NCI-H1694 treated with DMSO at 0.1 percent for 48 hours (cell line): ENCODE results near the gene MGST2.
"Not testable (repeated sequence)": the region's sequence is repeated elsewhere in the genome, so short reads cannot be mapped to it uniquely, and the experiment has no call there.

Source experiments
- DNase-seq: peaks from one replicate; lab custom pipeline; 2025; lab: John Stamatoyannopoulos, UW

MGST2 gene

DNA sequence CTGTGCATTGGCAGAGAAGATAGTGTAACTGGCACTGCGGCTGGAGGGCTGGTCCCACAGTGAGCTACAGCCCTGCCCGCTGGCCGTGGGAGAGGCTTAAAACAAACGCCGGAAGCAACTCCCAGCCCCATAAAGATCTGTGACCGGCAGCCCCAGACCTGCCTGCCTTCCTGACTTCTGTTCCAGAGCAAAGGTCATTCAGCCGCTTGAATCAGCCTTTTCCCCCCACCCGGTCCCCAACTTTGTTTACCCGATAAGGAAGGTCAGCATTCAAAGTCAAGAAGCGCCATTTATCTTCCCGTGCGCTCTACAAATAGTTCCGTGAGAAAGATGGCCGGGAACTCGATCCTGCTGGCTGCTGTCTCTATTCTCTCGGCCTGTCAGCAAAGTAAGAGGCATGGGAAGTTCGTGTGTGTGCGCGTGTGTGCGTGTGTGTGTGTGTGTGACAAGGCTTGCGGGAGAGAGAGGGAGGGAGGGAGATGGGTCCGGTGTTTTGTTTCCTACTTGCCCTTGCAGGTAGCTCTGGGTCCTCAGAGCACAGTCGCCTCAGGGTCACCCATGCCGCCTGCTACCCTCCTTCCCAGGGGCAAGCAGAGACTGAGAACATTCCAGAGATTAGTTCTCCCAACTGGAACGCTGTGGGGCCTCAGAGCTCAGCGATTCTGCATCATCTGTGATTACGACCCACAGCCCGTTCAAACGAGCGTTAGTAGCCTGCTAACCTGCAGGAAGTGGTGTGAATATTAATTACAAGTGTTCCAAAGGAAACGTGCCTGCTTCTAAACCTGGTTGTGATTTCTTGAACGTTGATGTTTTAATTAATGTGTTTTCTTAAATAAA lies at the start of gene MGST2:
Gene MGST2 (plus strand): TSS at position 130 of the 840 bp plus-strand sequence. CDS start 201 bp downstream, at position 331.
- no peak for DNase-seq

GRCh38 chr4:139617702-139618490 lies 47.7 kb upstream of the MGST2 start:
- no peak for DNase-seq

DNA sequence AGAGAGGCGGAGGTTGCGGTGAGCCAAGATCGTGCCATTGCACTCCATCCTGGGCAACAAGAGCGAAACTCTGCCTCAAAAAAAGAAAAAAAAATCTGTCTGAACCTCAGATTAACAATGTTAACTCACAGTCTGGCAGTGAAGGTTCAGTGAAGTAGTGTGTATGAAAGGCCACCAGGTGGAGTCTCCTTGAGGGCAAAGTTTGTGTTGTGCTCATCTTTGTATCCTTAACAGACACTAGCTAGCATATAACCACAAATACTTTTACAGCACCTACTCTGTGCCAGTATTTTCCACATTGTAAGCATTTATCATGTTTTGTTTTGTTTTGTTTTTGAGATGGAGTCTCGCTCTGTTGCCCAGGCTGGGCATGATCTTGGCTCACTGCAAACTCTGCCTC lies 46.0 kb upstream of the MGST2 start:
- DNase-seq, result no peak

DNA sequence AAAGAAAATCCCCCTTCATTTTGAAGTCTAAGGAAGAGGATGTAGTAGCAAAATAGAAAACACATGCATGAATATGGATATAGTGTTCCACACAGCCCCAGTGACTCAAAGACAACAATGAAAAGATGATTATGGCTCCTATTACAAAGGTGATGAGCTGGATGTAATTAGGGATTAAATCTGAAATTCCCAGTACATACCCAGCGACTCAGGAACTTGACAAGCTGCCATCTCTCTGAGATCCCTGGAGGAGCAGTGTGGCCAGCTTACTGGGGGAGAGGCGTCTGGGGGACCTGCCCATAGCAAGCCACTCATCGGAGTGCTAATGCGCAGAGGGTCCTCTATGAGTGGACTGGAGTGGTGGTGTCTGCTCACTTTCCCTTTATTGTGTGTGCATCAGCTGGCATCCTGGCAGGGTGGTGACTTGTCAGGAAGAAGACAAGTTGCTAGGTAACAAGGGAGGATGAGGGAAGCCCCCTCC lies 42.7 kb upstream of the MGST2 start:
- DNase-seq, result no peak

GRCh38 chr4:139624441-139625092 lies 41.1 kb upstream of the MGST2 start:
- no peak for DNase-seq

- DNase-seq, result no peak
Measured at GRCh38 chr4:139625093-139625455, 40.5 kb upstream of the MGST2 start.

- no peak for DNase-seq
Measured at GRCh38 chr4:139625482-139625881, 40.1 kb upstream of the MGST2 start.

DNA sequence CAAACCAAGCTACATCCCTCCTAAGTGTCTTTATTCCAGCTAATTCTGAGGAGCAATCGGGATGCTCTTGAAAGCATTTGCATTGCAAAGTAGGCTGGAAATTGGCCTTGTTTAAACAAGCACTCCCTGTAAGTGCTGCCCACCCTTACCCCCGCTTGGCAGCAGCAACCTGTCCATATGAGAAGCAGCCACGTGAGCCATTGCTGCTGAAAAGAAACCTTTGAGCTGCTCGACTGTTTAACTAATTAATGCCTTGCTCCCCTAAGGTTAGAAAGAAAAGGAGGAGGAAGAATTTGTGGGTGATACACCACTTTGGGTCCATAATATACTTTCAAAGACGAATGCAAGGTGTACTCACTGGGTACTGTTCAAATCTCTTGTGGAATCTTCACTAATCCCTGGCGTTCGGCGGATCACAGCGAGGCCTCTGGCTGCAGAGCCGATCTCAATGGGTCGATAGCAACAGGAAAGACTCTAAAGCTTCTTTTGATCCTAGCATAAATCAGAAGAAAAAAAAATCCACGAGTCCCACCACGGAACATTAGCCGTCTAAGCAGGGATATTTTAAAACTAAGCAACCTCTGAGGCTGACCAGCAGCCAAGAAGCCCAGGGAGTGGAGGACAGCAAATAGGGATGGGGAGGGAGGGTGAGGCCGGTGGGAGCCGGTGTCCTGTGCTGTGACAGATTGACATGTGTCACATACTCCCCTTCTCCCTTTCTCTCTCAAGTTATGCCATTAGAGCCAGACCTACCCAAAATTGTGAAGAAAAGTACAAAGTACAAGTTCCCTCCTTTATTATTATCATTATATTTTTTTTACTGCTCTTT lies 37.2 kb upstream of the MGST2 start:
- DNase-seq, result no peak

DNA sequence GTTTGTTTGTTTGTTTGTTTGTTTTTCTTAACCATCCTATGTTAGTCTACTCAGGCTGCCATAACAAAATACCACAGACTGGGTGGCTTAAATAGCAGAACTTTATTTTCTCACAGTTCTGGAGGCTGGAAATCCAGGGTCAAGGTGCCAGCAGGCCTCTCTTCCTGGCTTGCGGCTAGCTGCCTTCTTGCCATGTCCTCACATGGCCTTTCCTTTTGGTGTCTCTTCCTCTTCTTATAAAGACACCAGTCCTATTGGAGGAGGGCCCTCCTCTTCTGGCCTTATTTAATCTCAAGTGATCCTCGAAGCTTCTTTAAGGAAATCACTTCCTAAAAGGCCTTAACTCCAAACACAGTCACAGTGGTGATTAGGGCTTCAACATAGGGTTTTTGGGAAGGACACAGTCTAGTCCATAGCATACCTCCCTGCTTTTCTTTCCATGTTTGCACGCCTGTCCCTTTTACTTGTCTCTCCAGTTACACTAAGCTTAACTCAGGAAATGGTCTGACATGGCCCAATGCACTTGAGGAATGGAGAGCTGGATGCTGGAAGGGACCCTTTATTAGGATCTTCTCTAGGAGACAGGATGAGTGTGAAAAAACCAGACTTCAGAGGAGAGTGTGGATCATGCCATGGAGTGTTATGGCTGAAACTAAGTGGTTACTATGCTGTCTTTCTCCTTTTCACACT lies 36.0 kb upstream of the MGST2 start:
- DNase-seq, result no peak

DNA sequence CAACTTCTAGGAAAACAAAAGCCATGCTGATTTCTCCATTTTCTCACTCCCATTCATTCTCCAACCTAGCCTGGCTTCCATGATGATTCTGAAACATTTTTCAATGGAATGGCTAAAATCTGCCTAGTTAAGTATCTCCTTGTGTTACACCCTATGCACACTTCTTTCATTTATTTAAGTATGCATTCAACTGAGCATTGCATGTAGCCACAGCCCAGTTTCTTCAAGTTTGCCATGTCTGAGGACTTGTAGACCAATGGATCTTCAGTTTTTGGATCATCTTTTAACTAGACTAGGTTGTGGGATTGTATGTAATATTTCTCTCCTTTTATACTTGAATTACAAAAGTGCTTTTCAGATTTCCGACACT lies 35.5 kb upstream of the MGST2 start:
- no peak for DNase-seq

GRCh38 chr4:139630991-139631390 lies 34.6 kb upstream of the MGST2 start:
- DNase-seq, result no peak

- no peak for DNase-seq
Measured at GRCh38 chr4:139631791-139632190, 33.8 kb upstream of the MGST2 start.

GRCh38 chr4:139632739-139633138 lies 32.9 kb upstream of the MGST2 start:
- DNase-seq, result not testable (repeated sequence)

- DNase-seq, result no peak
Measured at GRCh38 chr4:139633195-139633594, 32.4 kb upstream of the MGST2 start.

DNA sequence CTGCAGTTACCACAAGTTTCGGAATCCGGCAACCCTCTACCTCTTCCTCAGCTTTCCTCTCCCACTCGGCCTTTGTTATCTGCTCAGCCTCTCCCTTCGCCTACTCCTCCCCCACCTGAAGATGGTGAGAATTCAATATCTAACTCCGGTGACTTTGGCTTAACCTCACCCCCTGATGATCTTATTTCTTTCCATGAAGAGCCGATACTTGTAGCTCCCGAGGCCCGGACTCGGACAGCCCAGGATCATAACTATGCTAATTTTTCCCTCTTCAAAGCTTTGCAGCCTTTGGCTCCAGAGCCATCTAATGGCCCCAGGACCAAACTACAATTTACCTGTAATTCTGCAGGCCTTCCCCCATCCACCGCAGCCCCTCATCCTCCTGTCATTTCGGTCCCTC lies 32.0 kb upstream of the MGST2 start:
- DNase-seq, result peak; percentile 2

GRCh38 chr4:139635966-139636365 lies 29.7 kb upstream of the MGST2 start:
- no peak for DNase-seq

GRCh38 chr4:139638306-139638705 lies 27.3 kb upstream of the MGST2 start:
- DNase-seq, result not testable (repeated sequence)

DNA sequence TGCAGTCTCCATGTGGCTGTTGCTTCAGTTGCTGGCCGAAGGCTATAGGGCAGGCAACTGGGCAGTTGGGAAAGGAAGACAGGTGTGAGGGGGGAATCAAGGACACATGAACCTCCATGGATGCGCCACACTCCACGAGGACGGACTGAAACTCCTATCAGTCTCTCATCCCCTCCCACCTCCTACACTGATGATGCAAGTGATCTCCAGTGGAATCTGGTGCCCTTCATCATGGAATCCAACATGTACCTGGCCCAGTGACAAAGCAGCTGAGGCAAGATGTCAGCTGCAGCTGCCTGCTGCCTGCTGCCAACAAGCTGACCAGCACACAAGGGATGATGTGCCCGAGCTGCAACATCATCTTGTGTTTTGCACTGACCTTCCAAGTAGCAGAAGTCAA lies 26.0 kb upstream of the MGST2 start:
- DNase-seq, result no peak

DNA sequence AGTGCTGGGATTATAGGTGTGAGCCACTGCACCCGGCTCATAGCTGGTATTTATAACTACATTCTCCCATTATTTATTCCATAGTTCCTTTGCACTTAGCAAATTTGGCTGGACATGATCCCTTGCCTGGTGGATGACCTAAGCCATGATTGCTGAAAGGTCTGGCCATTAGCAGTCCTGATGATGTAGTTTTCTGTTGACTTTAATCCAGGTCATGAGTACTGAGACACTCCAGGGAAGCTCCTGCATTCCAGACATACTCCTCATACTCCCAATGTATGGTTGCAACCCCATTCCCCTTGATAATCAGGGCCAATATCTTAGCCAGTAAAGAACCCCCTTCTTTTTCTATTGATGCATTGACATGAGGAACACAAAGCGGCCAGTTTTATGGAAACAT lies 24.4 kb upstream of the MGST2 start:
- no peak for DNase-seq

DNA sequence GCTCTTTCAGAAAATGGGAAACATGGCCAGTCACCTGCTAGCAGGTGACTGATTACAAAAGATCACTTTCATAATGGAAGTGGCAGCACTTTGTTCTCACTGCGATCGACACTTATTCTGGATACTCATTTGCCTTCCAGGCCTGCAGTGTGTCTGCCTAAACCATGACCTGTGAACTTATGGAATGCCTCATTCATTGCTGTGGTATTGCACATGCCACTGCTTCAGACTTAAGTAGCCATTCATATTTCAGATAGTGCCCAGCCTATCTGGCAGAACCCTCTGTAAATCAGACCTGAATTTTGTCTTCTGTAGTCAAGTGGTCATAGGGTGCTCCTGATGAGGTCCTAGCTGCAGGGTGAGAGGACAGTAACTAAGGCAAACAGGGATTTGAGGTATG lies 23.3 kb upstream of the MGST2 start:
- DNase-seq, result no peak
